Stimulated activated CD8-positive, alpha-beta memory T cell treated with anti-CD3 and anti-CD28 coated beads, Interleukin-15, amount 100 ng/mL, for 4 hours (primary cell): ENCODE results near the gene MLH1.
"Not testable (repeated sequence)": the region's sequence is repeated elsewhere in the genome, so short reads cannot be mapped to it uniquely, and the experiment has no call there.

ENCODE experiments used
- DNase-seq, 2 donors: peaks; one replicate each; pipeline ENCODE4 v3.0.0-alpha.2; 2020; ENCODE audit warnings: low read depth in 2 of 2

Gene MLH1

GRCh38 chr3:36993326-36994283, at the start of gene MLH1:
Gene MLH1 (plus strand): TSS chr3:36993518. CDS start chr3:36993548, 30 bp downstream.
- peak; percentile 85 to 99 for DNase-seq

- DNase-seq, result no peak
These were observed 49.7 kb upstream of the MLH1 start for GRCh38 chr3:36943601-36944000.

GRCh38 chr3:36944012-36944640, 49.2 kb upstream of the MLH1 start:
- peak in 1 of 2 donors; percentile 7 for DNase-seq

GRCh38 chr3:36944641-36945270, 48.6 kb upstream of the MLH1 start, which contains the start of gene TRANK1:
Gene TRANK1 (minus strand): TSS chr3:36945054. CDS start chr3:36944809, 245 bp downstream.
- DNase-seq, result peak; percentile 75 to 82

- no peak for DNase-seq
These were observed 47.9 kb upstream of the MLH1 start for GRCh38 chr3:36945333-36945980.

- not testable (repeated sequence) for DNase-seq
These were observed 45.5 kb upstream of the MLH1 start for GRCh38 chr3:36947814-36948213.

GRCh38 chr3:36954452-36955134, 38.7 kb upstream of the MLH1 start:
- no peak for DNase-seq

- no peak for DNase-seq
These were observed 37.2 kb upstream of the MLH1 start for GRCh38 chr3:36956155-36956554.

- DNase-seq, result no peak
These were observed 36.3 kb upstream of the MLH1 start for GRCh38 chr3:36957063-36957462.

GRCh38 chr3:36957862-36958686, 35.2 kb upstream of the MLH1 start:
- no peak for DNase-seq

GRCh38 chr3:36959821-36960220, 33.5 kb upstream of the MLH1 start:
- no peak for DNase-seq

- DNase-seq, result no peak
These were observed 32.8 kb upstream of the MLH1 start for GRCh38 chr3:36960502-36960901.

GRCh38 chr3:36963008-36963407, 30.3 kb upstream of the MLH1 start:
- DNase-seq, result not testable (repeated sequence)

- no peak for DNase-seq
These were observed 29.0 kb upstream of the MLH1 start for GRCh38 chr3:36964331-36964730.

- no peak for DNase-seq
These were observed 28.5 kb upstream of the MLH1 start for GRCh38 chr3:36964817-36965216.

GRCh38 chr3:36965440-36965839, 27.9 kb upstream of the MLH1 start:
- no peak for DNase-seq

GRCh38 chr3:36969085-36969484, 24.2 kb upstream of the MLH1 start:
- no peak for DNase-seq

GRCh38 chr3:36969540-36970432, 23.5 kb upstream of the MLH1 start:
- DNase-seq, result no peak

GRCh38 chr3:36972163-36972562, 21.2 kb upstream of the MLH1 start:
- no peak for DNase-seq
